Loucy (cell line): ENCODE results near the gene SLC22A23.

Experiments
- H2AFZ ChIP-seq: fragments of 200-600 bp; sonication (generic); 2 replicates; pipeline ENCODE4 v1.6.0; 2016; ENCODE audit warnings: antibody characterized with exemption, mild to moderate bottlenecking, low read length, moderate library complexity
- H3F3A ChIP-seq: fragments of 200-600 bp; 2 replicates; pipeline ENCODE4 v1.6.0; 2016; ENCODE audit warnings: antibody characterized with exemption, low read depth, mild to moderate bottlenecking
- H3K27me3 ChIP-seq: fragments of 200-600 bp; sonication (generic); 2 replicates; pipeline ENCODE4 v1.6.1; 2014; ENCODE audit warnings: low read length, mild to moderate bottlenecking; ENCODE audit not compliant: insufficient read depth, poor library complexity, severe bottlenecking
- H3K36me3 ChIP-seq: fragments of 200-600 bp; sonication (generic); 2 replicates; pipeline ENCODE4 v1.6.1; 2016; ENCODE audit warnings: low read length; ENCODE audit not compliant: insufficient read depth
- H3K4me1 ChIP-seq: fragments of 200-600 bp; sonication (generic); 2 replicates; pipeline ENCODE4 v1.5.1; 2014; ENCODE audit warnings: low read length, mild to moderate bottlenecking; ENCODE audit not compliant: insufficient read depth, poor library complexity, severe bottlenecking
- H3K4me2 ChIP-seq: fragments of 200-600 bp; sonication (generic); 2 replicates; pipeline ENCODE4 v1.6.0; 2014; ENCODE audit warnings: antibody characterized with exemption, low read length, low read depth, mild to moderate bottlenecking; ENCODE audit not compliant: poor library complexity, severe bottlenecking
- H3K4me3 ChIP-seq: fragments of 200-600 bp; sonication (generic); 2 replicates; pipeline ENCODE4 v1.5.1; 2014; ENCODE audit warnings: low read length, mild to moderate bottlenecking, mixed read lengths; ENCODE audit not compliant: poor library complexity, severe bottlenecking
- H3K79me2 ChIP-seq: fragments of 200-600 bp; sonication (generic); 2 replicates; pipeline ENCODE4 v1.6.1; 2014; ENCODE audit warnings: low read length; ENCODE audit not compliant: insufficient read depth
- H3K9ac ChIP-seq: fragments of 200-600 bp; sonication (generic); 2 replicates; pipeline ENCODE4 v1.6.0; 2014; ENCODE audit warnings: mild to moderate bottlenecking, low read depth, low read length, moderate library complexity; ENCODE audit not compliant: poor library complexity, severe bottlenecking
- H3K9me2 ChIP-seq: fragments of 200-600 bp; sonication (generic); replicated peaks from 2 replicates; pipeline ENCODE4 v1.6.1; 2016; ENCODE audit warnings: low read depth, low read length, mixed read lengths
- H3K9me3 ChIP-seq: fragments of 200-600 bp; sonication (generic); 2 replicates; pipeline ENCODE4 v1.6.1; 2014; ENCODE audit warnings: mild to moderate bottlenecking, antibody characterized with exemption, low read length, low read depth; ENCODE audit not compliant: insufficient read depth
- H4K20me1 ChIP-seq: fragments of 200-600 bp; sonication (generic); 2 replicates; pipeline ENCODE4 v1.6.0; 2014; ENCODE audit warnings: antibody characterized with exemption, low read length, mild to moderate bottlenecking; ENCODE audit not compliant: insufficient read depth, poor library complexity, severe bottlenecking
- CTCF ChIP-seq: fragments of 200-600 bp; sonication (generic); conservative IDR thresholded peaks from 2 replicates; pipeline ENCODE4 v1.5.1; 2014; ENCODE audit warnings: mild to moderate bottlenecking, antibody characterized with exemption, low read length
- EZH2phosphoT487 ChIP-seq: fragments of 200-600 bp; IDR thresholded peaks from 2 replicates; pipeline ENCODE4 v1.6.1; 2018; ENCODE audit warnings: antibody characterized with exemption, mild to moderate bottlenecking, moderate library complexity, borderline replicate concordance

SLC22A23 gene

GRCh38 chr6:3265671-3266070 lies 191.2 kb downstream of the SLC22A23 start:
- no peak for TF ChIP-seq CTCF
- no peak for TF ChIP-seq EZH2phosphoT487
- Histone ChIP-seq H2AFZ (no peak overlapping the region), H4K20me1 (peaks cover 29% of the 10 kb centered on the region), H3K4me3 (no peak overlapping the region), H3K79me2 (peaks cover 80% of the 10 kb centered on the region), H3K9ac (no peak overlapping the region), H3K4me1 (peaks cover 37% of the 10 kb centered on the region), H3K9me3 (no peaks in the 10 kb centered on the region), H3K4me2 (no peak overlapping the region), H3F3A (no peaks in the 10 kb centered on the region), H3K36me3 (peaks cover 31% of the 10 kb centered on the region; the same call in 1 of the 2 replicates), H3K27me3 (no peaks in the 10 kb centered on the region), H3K9me2 (no peaks in the 10 kb centered on the region)

DNA sequence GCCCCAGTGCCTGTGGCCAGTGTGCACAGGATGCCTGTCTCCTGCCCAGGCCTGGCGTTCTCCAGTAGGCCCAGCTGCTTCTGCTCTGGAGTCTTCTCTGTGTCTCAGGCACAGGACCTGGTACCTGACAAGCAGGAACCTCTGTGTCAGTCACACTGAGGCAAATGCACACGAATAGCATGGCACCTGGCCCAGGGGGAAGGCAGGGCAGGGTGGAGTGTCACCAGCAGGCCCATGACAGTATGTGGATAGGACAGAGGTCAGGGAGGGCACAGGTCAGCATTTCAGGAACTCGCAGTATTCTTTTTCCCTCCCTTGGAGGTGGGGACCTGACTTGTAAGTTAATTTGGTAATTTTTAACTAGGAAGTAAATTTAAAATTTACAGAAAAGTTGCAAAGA lies 192.5 kb downstream of the SLC22A23 start:
- H4K20me1 ChIP-seq = peaks cover 35% of the 10 kb centered on the region
- H3K4me3 ChIP-seq = no peak overlapping the region
- H3K36me3 ChIP-seq = peaks cover 22% of the 10 kb centered on the region; the same call in 1 of the 2 replicates
- no peak overlapping the region for H3K9ac ChIP-seq
- H3K79me2 ChIP-seq = peaks cover 85% of the 10 kb centered on the region
- no peaks in the 10 kb centered on the region for H3F3A ChIP-seq
- no peaks in the 10 kb centered on the region for H3K9me2 ChIP-seq
- no peaks in the 10 kb centered on the region for H3K27me3 ChIP-seq
- no peaks in the 10 kb centered on the region for H3K9me3 ChIP-seq
- no peak overlapping the region for H3K4me2 ChIP-seq
- TF ChIP-seq EZH2phosphoT487 (no peak), CTCF (no peak)
- no peak overlapping the region for H2AFZ ChIP-seq
- H3K4me1 ChIP-seq = peaks cover 41% of the 10 kb centered on the region

GRCh38 chr6:3263096-3263495 lies 193.8 kb downstream of the SLC22A23 start:
- Histone ChIP-seq H3K9me3 (no peaks in the 10 kb centered on the region), H4K20me1 (peaks cover 40% of the 10 kb centered on the region), H3K4me1 (peaks cover 41% of the 10 kb centered on the region)

More at GRCh38 chr6:3263096-3263495, 193.8 kb downstream of the SLC22A23 start:
- peaks cover 87% of the 10 kb centered on the region for H3K79me2 ChIP-seq
- no peaks in the 10 kb centered on the region for H3K27me3 ChIP-seq
- TF ChIP-seq CTCF (no peak), EZH2phosphoT487 (no peak)
- H3K36me3 ChIP-seq = peaks cover 14% of the 10 kb centered on the region; the same call in 1 of the 2 replicates
- H3K4me3 ChIP-seq = peak overlapping the region; percentile 27
- no peaks in the 10 kb centered on the region for H3F3A ChIP-seq
- H3K4me2 ChIP-seq = peak overlapping the region; percentile 69
- no peak overlapping the region for H2AFZ ChIP-seq
- H3K9ac ChIP-seq = no peak overlapping the region
- H3K9me2 ChIP-seq = no peaks in the 10 kb centered on the region
